NB4 (cell line): Measurements from ENCODE around the gene B4GALT2.

Experiments
- CTCF ChIP-seq: IDR thresholded peaks from one replicate; pipeline ENCODE4 v1.5.1; 2012; ENCODE audit warnings: low read depth, low read length
- POLR2A ChIP-seq: IDR thresholded peaks from 2 replicates; pipeline ENCODE4 v1.6.1; 2011; ENCODE audit warnings: mild to moderate bottlenecking; ENCODE audit not compliant: insufficient read length; ENCODE audit errors: extremely low read depth

GRCh38 chr1:43946236-43947060, 32.6 kb upstream of the B4GALT2 start, which contains the start of gene IPO13:
- peak; percentile 62 for TF ChIP-seq CTCF
- TF ChIP-seq POLR2A, result peak; percentile 66
